GM19025 (cell line): ENCODE measurements around the gene YIF1B.

Experiments used
- ATAC-seq: cut with Tn5 transposase; IDR thresholded peaks from one replicate; pipeline ENCODE4 v1.9.1; 2021; ENCODE audit warnings: mild to moderate bottlenecking, low read depth, moderate library complexity; ENCODE audit not compliant: unreplicated experiment

YIF1B gene

GRCh38 chr19:38335949-38336637 is 20.3 kb upstream of the YIF1B start:
- ATAC-seq, result peak; percentile 56

- ATAC-seq, result no peak
Observed at GRCh38 chr19:38333245-38333644, 17.5 kb upstream of the YIF1B start.

GRCh38 chr19:38331728-38332127 is 16.0 kb upstream of the YIF1B start:
- ATAC-seq, result no peak

- no peak for ATAC-seq
Observed at GRCh38 chr19:38329651-38330050, 13.9 kb upstream of the YIF1B start.

- ATAC-seq, result no peak
Observed at GRCh38 chr19:38326591-38326990, 10.8 kb upstream of the YIF1B start.

- no peak for ATAC-seq
Observed at GRCh38 chr19:38324431-38324830, 8.7 kb upstream of the YIF1B start.

GRCh38 chr19:38323291-38323690 is 7.5 kb upstream of the YIF1B start:
- ATAC-seq, result no peak

GRCh38 chr19:38321646-38322196 is 6.0 kb upstream of the YIF1B start:
- ATAC-seq, result no peak

- no peak for ATAC-seq
Observed at GRCh38 chr19:38320969-38321339, 5.2 kb upstream of the YIF1B start.

GRCh38 chr19:38319421-38320258 is 3.9 kb upstream of the YIF1B start, which contains the start of gene KCNK6:
Gene KCNK6, plus strand, starts transcription at chr19:38319845. Its CDS starts 106 bp downstream, at chr19:38319951.
- no peak for ATAC-seq

- no peak for ATAC-seq
Observed at GRCh38 chr19:38318660-38319059, 2.9 kb upstream of the YIF1B start.

GRCh38 chr19:38317104-38317612 is 1.4 kb upstream of the YIF1B start:
- no peak for ATAC-seq

- no peak for ATAC-seq
Observed at GRCh38 chr19:38316477-38317067, 825 bp upstream of the YIF1B start.

- no peak for ATAC-seq
Observed at GRCh38 chr19:38310986-38311385, 4.8 kb downstream of the YIF1B start.

- ATAC-seq, result no peak
Observed at GRCh38 chr19:38310279-38310670, 5.5 kb downstream of the YIF1B start.

GRCh38 chr19:38309615-38310278 is 6.0 kb downstream of the YIF1B start:
- no peak for ATAC-seq

GRCh38 chr19:38308926-38309614 is 6.7 kb downstream of the YIF1B start:
- ATAC-seq, result no peak

- no peak for ATAC-seq
Observed at GRCh38 chr19:38308006-38308766, 7.6 kb downstream of the YIF1B start.

- ATAC-seq, result no peak
Observed at GRCh38 chr19:38307597-38307996, 8.2 kb downstream of the YIF1B start.
